ENCODE results near the gene COPS6. TPM values are rescaled to one million over a fixed set of nuclear protein-coding genes. Genes with fewer than 3 reads are reported as not detected.
"Not testable (repeated sequence)": the region's sequence is repeated elsewhere in the genome, so short reads cannot be mapped to it uniquely, and the experiment has no call there.

COPS6 gene
- total RNA-seq, 2 donors from 2014 or later, result 59.3 to 65.6 TPM

DNA sequence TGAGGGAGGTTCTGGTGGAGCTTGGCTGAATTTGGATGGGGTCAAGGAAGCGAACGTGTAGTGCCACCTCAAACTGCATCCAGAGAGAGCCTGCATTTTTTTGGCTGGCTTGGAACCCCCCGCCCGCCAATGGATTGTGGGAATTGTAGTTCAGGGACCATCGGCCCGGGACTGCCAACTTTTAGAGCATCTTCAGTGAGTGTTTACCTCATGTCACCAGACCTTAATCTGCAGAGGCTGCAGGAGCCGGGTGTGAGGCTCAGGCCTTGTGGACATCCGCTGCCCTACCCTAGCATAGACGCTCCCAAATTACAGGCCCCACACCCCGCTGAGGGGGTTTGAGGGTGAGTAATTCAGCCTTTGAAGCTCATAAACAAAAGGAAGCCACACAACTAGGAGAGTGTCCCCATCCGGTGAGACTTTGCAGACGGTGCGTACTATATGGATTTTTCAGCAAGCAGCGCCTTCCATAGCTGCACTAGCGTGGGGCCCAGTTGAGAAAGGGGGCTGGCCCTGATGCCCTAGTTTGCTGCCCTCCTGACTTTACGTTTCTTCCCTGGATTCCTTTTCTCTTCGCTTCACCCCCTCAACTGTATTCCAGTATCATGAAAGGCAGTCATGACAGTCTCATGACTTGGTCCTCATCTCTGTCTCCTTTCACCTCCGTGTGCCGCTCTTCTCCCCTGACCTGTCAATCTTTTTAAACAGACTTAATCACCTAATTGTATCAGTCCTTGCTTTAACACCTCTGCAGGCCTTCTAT, 31.4 kb downstream of the COPS6 start:
- ATAC-seq (peak; percentile 9), DNase-seq (peak; percentile 57 to 58)
- intact Hi-C loops (cut with DNase I, micrococcal nuclease), result no loop called here

DNA sequence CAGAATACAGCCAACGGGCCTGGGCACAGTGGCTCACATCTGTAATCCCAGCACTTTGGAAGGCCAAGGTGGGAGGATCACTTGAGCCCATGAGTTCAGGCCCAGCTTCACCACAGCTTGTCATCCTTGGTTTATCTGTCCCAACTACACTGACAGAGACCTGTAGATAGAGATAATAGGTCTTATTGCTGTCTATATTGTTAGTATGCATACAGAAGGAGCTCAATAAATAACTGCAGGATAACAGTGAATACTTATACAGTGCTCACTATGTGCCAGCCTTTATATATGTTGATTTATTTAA, 31.9 kb downstream of the COPS6 start:
- ATAC-seq, result no peak
- intact Hi-C loops (cut with DNase I, micrococcal nuclease), result no loop called here
- DNase-seq, result no peak

- no peak for DNase-seq
- intact Hi-C loops (cut with DNase I, micrococcal nuclease), result no loop called here
- ATAC-seq, result no peak
Measured at GRCh38 chr7:100122067-100122466, 33.3 kb downstream of the COPS6 start.

DNA sequence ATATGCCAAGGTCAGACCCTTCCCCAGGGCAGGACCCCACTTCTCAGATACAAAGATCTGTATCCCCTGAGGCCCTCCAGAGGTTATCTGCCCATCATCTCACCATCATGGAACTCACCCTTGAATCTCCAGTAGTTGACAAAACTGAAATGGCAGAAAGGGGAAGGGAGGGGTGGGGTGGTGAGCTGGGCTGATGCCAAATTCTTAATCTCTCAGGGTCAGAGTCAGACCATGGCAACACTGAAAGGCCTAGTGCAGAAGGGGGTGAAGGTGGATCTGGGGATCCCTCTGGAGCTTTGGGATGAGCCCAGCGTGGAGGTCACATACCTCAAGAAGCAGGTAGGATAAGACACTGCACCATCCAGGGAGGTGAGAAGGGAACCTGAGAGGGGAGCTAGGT, 33.8 kb downstream of the COPS6 start:
- intact Hi-C loops (cut with DNase I, micrococcal nuclease), result no loop called here
- DNase-seq, result no peak
- ATAC-seq, result no peak

DNA sequence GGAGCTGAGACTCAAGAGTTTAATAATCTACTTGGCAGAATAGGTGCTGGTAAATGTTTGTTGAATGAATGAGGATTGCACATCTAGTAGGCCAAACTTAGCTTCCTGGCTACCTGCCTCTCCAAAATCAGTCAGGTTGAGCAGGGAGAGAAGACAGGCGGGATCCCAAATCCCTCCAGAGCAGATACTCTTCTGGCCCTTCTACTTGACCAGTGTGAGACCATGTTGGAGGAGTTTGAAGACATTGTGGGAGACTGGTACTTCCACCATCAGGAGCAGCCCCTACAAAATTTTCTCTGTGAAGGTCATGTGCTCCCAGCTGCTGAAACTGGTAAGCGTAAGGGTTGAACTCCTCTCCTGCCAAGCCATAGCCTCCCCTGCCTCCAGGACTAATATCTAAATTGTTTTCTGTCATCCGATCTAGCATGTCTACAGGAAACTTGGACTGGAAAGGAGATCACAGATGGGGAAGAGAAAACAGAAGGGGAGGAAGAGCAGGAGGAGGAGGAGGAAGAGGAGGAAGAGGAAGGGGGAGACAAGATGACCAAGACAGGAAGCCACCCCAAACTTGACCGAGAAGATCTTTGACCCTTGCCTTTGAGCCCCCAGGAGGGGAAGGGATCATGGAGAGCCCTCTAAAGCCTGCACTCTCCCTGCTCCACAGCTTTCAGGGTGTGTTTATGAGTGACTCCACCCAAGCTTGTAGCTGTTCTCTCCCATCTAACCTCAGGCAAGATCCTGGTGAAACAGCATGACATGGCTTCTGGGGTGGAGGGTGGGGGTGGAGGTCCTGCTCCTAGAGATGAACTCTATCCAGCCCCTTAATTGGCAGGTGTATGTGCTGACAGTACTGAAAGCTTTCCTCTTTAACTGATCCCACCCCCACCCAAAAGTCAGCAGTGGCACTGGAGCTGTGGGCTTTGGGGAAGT, 35.8 kb downstream of the COPS6 start:
- peak; percentile 46 to 58 for DNase-seq
- ATAC-seq, result peak; percentile 50
- intact Hi-C loops (cut with DNase I, micrococcal nuclease), result no loop called here

- peak; percentile 27 for ATAC-seq
- DNase-seq, result no peak
- intact Hi-C loops (cut with DNase I, micrococcal nuclease), result no loop called here
Measured at GRCh38 chr7:100126239-100126930, 37.6 kb downstream of the COPS6 start.

DNA sequence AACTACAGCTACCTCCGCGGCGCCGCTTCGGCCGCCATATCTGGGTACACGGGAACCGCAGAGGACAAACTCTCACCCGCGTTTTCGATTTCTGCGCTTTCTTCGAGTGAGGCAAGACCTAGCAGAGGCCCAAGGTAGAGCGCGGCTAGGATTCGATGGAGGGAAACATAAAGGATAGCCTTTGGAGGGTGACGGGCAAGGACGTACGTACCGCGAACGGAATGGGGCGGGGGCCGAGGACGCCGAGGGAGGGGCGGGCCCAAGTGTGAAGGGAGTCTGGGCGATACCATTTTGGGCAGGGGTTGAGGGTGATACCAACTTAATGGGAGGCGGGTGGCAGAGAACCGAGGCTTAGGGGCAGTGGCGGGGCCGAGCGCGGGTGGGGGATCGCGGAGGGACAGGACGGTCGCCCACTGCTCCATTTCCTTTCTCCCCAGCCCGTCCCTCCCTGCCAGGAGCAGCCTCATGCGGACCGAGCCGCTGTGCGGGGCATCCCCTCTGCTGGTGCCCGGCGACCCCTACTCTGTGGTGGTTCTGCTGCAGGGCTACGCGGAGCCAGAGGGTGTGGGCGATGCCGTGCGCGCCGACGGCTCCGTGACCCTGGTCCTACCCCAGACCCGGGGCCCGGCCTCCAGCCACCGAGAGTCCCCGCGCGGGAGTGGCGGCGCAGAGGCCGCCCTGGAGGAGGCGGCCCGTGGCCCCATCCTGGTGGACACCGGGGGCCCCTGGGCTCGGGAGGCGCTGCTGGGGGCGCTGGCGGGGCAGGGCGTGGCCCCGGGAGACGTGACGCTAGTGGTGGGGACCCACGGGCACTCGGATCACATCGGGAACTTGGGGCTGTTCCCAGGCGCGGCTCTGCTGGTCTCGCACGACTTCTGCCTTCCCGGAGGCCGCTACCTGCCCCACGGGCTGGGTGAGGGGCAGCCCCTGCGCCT, 38.4 kb downstream of the COPS6 start, which contains the start of gene MBLAC1:
Gene MBLAC1, plus strand, starts transcription at position 37 of the 935 bp plus-strand sequence. Its CDS starts 429 bp downstream, at position 466.
- DNase-seq (peak; percentile 91 to 96), ATAC-seq (peak; percentile 70)
- intact Hi-C loops (cut with DNase I, micrococcal nuclease), result no loop called here

DNA sequence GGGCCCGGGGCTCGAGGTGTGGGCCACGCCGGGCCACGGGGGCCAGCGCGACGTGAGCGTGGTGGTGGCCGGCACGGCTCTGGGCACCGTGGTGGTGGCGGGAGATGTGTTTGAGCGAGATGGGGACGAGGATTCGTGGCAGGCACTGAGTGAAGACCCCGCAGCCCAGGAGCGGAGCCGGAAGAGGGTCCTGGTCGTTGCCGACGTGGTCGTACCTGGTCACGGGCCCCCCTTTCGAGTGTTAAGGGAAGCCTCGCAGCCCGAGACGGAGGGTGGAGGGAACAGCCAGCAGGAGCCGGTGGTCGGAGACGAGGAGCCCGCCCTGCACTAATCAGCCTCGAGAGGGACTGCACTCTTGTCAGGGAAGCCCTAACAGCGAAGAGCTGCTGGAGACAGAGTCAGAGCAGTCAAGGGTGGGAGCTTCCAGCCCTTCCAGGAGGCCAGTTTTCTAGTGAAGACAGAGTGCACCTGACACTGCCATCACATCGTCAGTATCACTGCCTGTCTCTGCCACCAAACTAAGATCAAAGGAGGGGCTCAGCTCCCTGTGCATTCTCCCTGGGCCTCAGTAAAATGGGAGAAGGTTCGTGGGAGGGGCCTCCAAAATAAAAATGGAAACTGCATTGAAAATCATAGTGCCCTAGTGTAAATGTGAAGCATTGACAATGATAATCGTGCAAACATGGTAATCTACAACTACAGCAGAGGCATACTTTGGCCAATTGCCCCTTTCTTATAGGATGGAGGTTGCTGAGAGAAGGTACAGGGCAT, 39.3 kb downstream of the COPS6 start:
- peak; percentile 46 to 50 for DNase-seq
- no peak for ATAC-seq
- intact Hi-C loops (cut with DNase I, micrococcal nuclease), result no loop called here

GRCh38 chr7:100128637-100128963, 39.8 kb downstream of the COPS6 start:
- intact Hi-C loops (cut with DNase I, micrococcal nuclease), result no loop called here
- DNase-seq, result no peak

GRCh38 chr7:100130220-100130607, 41.4 kb downstream of the COPS6 start:
- ATAC-seq, DNase-seq: not testable (repeated sequence)
- intact Hi-C loops (cut with DNase I, micrococcal nuclease), result loop anchor here in 1 of 2 donors (10.0 kb wide), 1 partner anchor 135 kb away; no protein-coding TSS in a partner anchor

More at GRCh38 chr7:100128637-100128963, 39.8 kb downstream of the COPS6 start:
- ATAC-seq, result no peak

DNA sequence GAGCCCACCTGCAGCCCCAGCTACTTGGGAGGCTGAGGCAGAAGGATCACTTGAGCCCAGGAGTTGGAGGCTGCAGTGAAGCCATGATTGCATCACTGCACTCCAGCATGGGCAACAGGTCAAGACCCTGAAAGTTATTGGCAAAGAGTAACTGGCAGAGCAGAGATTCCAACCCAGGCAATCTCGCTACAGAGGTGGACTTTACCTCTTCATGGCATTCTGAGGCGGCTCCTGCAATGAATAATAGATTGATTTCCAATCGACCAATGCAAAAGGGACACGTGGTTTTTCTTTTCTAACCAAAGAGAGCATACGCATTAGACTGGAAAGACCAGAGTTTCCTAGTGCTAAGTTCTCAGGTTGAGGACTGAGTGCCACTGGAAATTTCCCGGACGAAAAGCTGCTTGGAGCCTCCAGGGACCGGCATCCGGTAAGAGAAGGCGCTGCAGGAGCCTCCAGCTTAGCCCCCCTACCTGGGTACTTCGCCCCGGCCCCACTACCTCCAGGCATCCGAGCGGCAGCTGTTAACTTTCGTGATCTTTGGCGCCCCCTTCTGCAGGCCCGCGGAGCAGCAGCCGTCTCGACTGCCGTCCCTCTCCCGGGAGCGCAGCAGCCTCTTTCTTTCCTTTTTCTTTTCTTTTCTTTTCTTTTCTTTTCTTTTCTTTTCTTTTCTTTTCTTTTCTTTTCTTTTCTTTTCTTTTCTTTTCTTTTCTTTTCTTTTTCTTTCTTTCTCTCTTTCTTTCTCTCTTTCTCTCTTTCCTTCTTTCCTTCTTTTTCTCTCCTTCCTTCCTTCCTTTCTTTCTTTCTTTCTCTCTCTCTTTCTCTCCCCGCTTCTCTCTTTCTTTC, 42.1 kb downstream of the COPS6 start:
- intact Hi-C loops (cut with DNase I, micrococcal nuclease), result loop anchor here in 1 of 2 donors (10.0 kb wide), 1 partner anchor 136 kb away; no protein-coding TSS in a partner anchor
- ATAC-seq (peak; percentile 22), DNase-seq (peak; percentile 75 to 90)

DNA sequence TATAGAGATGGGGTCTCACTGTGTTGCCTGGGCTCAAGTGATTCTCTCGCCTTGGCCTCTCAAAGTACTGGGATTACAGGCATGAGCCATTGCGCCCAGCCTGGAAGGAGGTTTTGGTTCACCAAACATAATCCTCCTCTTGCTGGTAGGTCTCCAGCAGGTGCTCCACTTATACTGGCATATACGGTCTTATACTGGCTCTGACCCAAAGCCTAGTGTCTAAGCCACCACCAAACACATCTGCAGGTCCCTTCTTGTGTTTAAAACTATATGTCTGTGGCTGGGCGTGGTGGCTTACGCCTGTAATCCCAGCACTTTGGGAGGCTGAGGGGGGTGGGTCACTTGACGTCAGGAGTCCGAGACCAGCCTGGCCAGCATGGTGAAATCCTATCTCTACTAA, 43.4 kb downstream of the COPS6 start:
- ATAC-seq (no peak), DNase-seq (no peak)
- intact Hi-C loops (cut with DNase I, micrococcal nuclease), result loop anchor here in 1 of 2 donors (2.0 to 10.0 kb wide), 2 partner anchors 85 to 137 kb away; no protein-coding TSS in a partner anchor

DNA sequence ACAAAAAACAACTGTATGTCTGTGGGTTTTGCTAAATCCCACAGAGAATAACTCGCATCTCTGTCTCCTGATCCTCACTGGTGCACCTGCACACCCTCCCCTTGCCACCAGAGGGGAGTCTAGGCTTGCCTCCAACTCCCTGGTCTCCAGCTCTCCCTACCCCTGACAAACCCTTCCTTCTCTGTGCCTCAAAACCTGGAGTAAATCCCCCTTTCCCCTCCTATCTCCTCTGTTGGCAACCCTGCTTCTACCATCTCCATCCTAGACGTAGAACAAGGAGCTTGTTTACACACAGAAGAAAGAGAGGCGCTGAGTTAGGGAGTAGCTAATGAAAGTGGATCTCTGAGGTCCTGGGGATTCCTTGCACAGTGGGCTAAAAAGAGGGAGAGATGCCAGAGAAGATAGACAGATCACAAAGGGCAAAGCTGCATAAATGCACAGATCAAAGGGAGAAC, 44.0 kb downstream of the COPS6 start:
- DNase-seq (peak; percentile 55 to 73), ATAC-seq (peak; percentile 69)
- intact Hi-C loops (cut with DNase I, micrococcal nuclease), result loop anchor here in 1 of 2 donors (2.0 to 10.0 kb wide), 2 partner anchors 84 to 138 kb away; no protein-coding TSS in a partner anchor

- DNase-seq, result no peak
- intact Hi-C loops (cut with DNase I, micrococcal nuclease), result loop anchor here in 1 of 2 donors (10.0 kb wide), 1 partner anchor 143 kb away; no protein-coding TSS in a partner anchor
- ATAC-seq, result peak; percentile 60
Measured at GRCh38 chr7:100137851-100138760, 49.3 kb downstream of the COPS6 start.

DNA sequence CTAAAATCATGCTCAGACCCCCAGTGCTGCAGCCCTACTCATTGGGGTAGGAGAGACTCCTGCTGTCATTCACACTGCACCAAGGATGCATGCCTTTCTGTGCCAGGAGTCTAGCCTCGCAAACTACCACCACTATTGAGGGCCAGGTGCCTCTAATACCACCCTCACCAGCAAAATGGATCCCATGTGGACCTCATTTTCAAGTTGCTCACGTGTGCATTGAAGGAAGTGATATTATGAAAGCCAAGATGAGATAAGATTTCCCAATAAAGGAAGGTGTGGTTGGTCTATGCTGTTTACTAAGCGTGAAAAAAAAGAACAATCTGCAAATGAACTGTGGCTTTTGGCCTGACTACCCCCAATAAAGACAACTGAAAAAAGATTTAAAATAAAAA, 52.8 kb downstream of the COPS6 start:
- intact Hi-C loops (cut with DNase I, micrococcal nuclease), result no loop called here

More for the DNA sequence above, 52.8 kb downstream of the COPS6 start:
- DNase-seq (no peak), ATAC-seq (peak; percentile 89)

All from left colon (tissue), 2 donors.